HEK293T (cell line): ENCODE measurements around the gene KIRREL3.

Source experiments
- ARNT ChIP-seq: fragments of 450-650 bp; IDR thresholded peaks from 2 replicates; pipeline ENCODE4 v1.6.1; 2017; ENCODE audit warnings: mild to moderate bottlenecking
- BHLHE40 ChIP-seq: fragments of 450-650 bp; IDR thresholded peaks from 2 replicates; pipeline ENCODE4 v1.6.1; 2016; ENCODE audit warnings: mild to moderate bottlenecking, moderate library complexity, borderline replicate concordance
- FOXK2 ChIP-seq: fragments of 450-650 bp; IDR thresholded peaks from 2 replicates; pipeline ENCODE4 v1.6.1; 2016; ENCODE audit warnings: mild to moderate bottlenecking
- FOXM1 ChIP-seq: fragments of 450-650 bp; IDR thresholded peaks from 2 replicates; pipeline ENCODE4 v1.6.1; 2017; ENCODE audit warnings: mild to moderate bottlenecking, borderline replicate concordance
- LEF1 ChIP-seq: fragments of 450-650 bp; IDR thresholded peaks from 2 replicates; pipeline ENCODE4 v1.6.1; 2017; ENCODE audit warnings: mild to moderate bottlenecking, borderline replicate concordance
- SP1 ChIP-seq: fragments of 450-650 bp; IDR thresholded peaks from 2 replicates; pipeline ENCODE4 v1.6.1; 2017
- SUZ12 ChIP-seq: fragments of 450-650 bp; IDR thresholded peaks from 2 replicates; pipeline ENCODE4 v1.6.1; 2016; ENCODE audit warnings: mild to moderate bottlenecking

GRCh38 chr11:126855536-126855935, 145.0 kb downstream of the KIRREL3 start:
- TF ChIP-seq SUZ12 (no peak), FOXM1 (no peak), LEF1 (no peak), BHLHE40 (no peak), SP1 (no peak), FOXK2 (no peak), ARNT (no peak)
